DND-41 (cell line): ENCODE data around the gene OR56A1.

Source experiments
- CTCF ChIP-seq: IDR thresholded peaks from 2 replicates; pipeline ENCODE4 v1.5.1; 2012; ENCODE audit warnings: borderline replicate concordance, low read length, moderate library complexity, mild to moderate bottlenecking; ENCODE audit not compliant: poor library complexity, severe bottlenecking; ENCODE audit errors: extremely low read depth
- EZH2 ChIP-seq: IDR thresholded peaks from 3 replicates; pipeline ENCODE4 v1.6.1; 2012; ENCODE audit warnings: borderline replicate concordance, low read depth, mild to moderate bottlenecking, moderate library complexity, low read length, inconsistent platforms; ENCODE audit not compliant: severe bottlenecking

GRCh38 chr11:6030708-6031405, at the start of gene OR56A1:
- no peak for TF ChIP-seq CTCF
- no peak for TF ChIP-seq EZH2
